GM21619 (cell line): Measurements from ENCODE around the gene NTMT1.

Source experiments
- ATAC-seq: cut with Tn5 transposase; IDR thresholded peaks from one replicate; pipeline ENCODE4 v1.9.1; 2021; ENCODE audit not compliant: unreplicated experiment

The NTMT1 gene

GRCh38 chr9:129596541-129597331 is 29.2 kb upstream of the NTMT1 start:
- ATAC-seq: no peak

DNA sequence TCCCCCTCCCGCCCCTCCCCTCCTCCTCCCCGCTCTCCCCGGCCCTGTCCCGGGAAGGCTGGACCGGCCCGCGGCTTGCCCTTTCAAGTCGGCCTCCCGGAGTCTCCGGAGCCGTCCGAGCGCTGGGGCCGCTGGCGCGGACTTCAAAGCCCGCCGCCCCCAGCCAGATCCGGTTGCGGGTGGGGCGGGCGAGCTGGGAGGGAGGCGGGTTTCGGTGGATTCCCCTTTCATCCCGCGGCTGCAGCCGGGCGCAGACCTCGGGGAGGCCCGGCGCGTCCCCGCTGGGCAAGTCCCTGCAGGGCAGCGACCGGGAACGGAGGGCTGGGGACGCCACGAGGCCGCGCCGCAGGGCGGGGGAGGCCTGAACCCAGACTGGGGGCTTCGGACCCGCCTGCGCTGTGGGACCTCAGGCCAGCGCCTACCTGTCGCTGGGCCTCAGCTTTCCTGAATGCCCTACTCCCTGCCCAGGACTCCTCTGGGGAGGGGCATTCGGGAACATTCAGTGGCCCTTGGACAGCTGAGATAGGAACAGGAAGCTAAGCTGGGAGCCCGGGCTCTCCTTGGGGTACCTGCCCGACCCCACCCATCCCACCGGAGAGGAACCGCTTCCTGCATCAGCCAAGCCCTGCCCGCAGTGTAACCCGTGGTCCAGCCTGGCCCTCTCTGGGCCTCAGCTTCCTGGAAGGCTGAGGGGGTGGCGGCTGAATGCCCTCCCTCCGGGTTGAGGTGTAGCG is 28.4 kb upstream of the NTMT1 start:
- no peak for ATAC-seq

DNA sequence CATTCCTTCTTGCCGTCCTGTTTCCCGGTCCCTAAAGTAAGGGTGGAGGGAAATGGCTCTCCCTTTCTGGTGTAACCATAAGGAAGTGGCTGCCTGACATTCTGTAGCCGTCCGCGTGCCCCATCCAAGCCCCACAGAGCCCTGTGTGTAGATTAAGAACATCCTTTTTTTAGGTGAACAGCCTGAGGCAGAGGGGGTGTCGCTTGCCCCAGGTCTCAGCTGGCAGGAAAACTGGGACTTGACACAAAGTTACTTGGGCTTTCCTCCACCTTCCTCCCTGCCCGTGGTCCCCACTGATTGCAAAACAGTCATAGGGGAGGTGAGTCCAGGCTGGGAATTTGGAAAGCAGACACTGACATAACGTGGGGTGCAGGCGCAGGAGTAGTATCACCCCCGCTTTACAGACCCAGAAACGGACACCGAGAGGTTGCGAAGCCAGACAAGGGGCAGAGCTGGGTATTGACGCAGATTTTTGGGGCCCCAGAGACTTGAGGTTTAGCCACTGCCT is 27.8 kb upstream of the NTMT1 start:
- ATAC-seq: no peak

GRCh38 chr9:129601082-129601674 is 24.8 kb upstream of the NTMT1 start:
- no peak for ATAC-seq

- no peak for ATAC-seq
These were observed 23.2 kb upstream of the NTMT1 start for GRCh38 chr9:129602598-129603415.

DNA sequence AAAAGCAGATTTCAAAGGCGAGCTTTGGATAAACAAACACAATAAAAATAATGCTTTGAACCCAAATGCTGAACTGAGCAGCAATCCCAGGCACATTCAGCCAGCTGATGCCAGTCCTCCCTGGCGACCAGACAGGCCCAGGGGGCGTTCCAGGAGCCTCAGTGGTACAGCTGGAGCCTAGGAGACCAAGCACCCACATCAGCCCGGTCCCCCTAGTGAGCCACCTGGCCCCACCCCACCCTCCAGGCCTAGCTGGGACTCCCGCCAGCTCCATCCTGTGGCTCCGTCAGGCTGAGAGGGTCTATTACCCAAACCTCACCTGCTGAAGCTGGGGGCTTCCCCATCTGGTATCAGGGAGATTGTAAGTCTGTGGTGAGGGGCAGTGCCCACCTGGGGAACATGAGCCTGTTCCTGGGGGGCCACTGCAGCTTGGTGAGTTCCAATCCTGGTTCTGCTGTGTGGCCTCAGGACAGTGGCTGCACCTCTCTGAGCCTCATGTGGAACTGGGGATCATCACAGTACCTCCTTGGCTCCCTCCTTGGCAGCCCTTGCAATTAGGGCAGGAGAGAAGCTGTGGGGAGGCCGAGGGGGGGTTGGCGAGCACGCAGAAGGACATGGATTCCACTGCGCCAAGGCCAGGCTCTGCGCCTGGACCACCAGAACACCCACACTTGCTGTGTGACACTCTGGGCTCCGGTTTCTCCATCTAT is 21.8 kb upstream of the NTMT1 start:
- ATAC-seq: no peak

DNA sequence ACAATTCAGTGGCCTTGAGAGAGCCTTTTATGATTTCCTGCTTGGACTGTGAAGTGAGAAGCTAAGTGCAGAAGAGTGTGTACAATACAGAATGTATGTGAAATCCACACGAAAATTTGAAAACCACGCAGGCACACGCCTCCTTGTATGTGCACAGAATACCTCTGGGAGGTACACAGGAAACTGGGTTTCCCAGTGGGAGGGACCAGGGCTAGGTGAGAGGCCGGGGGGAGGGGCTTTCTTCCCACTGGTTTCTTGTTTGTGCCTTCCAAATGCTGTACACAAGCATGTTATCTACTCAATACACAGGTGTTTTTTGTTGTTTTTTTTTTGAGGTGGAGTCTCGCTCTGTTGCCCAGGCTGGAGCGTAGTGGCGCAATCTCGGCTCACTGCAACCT is 21.2 kb upstream of the NTMT1 start:
- ATAC-seq: no peak

- ATAC-seq: no peak
These were observed 19.6 kb upstream of the NTMT1 start for GRCh38 chr9:129606161-129607026.

DNA sequence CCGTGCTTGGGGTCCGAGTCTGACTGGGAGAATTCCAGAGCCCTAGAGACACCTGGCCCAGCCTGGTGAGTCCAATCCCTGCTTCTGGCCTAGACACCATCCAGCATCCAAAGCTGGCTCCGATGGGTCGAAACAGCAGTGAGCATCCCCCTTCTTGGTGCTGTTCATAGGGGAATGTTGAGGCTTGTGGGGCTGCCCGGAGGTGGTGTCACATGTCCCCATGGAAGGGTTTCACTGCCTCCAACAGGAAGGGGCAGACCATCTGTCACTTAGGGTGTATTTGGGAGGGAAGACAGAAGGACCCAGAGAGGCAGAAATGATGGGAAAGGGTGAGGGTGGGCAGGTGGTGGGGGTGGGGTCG is 19.0 kb upstream of the NTMT1 start:
- no peak for ATAC-seq

GRCh38 chr9:129608561-129609481 is 17.1 kb upstream of the NTMT1 start:
- ATAC-seq: no peak

DNA sequence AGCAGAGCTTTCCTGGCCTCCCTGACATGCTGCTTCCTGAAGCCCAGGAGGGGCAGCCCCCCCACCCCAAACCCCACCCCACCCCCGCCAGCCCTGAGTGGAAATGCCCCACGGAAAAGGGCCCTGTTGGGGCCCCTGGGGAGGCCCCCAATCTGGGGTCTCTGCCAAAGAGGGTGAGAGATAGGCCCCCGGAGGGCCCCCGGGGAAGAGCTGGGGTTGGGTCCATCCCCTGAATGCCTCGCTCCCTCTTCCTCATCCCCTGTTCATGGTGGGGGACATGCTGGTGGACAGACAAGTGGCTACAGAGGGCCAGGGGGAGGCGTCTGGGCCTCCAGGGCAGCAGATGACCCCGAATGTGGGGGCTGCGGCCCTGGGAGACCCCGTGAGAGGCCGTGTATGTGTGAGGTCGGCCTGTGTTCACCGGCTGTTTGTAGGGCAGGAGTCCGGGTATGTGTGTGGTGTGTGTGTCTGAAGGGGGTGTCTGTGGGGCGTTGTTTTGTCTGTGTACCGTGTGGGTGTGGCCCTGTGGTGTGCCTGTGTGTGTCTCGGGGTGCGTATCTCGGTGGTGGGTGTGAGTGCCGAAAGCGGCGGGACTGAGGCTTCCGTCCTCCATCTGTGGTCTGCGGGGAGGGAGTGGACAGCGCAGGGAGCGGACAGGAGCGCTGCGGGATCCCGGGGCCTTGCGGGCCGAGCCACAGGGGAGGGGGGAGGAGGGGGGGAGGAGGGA is 16.3 kb upstream of the NTMT1 start:
- ATAC-seq: no peak

DNA sequence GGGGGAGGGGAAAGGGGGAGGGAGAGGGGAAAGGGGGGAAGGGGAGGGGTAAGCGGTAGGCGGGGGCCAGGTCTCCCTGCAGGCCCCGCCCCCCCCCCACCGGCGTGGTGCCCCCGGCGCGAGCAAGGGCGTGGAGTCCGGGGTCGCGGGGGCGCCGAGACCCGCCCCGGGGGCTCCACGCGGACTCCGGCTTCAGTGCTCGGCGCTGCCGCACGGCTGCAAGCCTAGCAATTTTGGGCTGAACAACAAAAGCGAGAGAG is 15.8 kb upstream of the NTMT1 start:
- no peak for ATAC-seq

GRCh38 chr9:129610473-129611306 is 15.3 kb upstream of the NTMT1 start:
- peak; percentile 50 for ATAC-seq

DNA sequence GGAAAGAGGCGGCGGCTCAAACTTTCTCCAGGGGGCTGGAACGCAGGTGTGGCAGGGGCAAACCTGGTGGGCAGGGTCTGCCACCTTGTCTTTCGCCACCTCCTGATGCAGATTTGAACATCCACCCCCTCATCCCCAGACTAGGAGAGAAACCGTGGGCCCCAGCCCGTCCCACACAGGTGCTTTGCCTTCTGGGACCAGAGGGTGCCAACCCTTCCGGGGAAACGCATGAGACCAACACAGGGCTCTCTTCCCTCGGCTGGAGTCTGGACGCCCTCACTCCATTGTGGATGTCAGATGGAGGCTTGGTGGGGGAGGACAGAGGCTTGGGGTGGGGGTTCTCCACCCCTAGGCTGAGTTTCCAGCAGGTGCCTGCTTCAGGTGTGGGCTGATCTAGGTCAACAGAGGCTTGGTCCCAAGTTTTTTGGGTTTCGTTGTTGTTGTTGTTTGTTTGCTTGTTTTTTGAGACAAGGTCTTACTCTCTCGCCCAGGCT is 14.6 kb upstream of the NTMT1 start:
- ATAC-seq: no peak

- ATAC-seq: no peak
These were observed 13.8 kb upstream of the NTMT1 start for GRCh38 chr9:129612123-129612522.

DNA sequence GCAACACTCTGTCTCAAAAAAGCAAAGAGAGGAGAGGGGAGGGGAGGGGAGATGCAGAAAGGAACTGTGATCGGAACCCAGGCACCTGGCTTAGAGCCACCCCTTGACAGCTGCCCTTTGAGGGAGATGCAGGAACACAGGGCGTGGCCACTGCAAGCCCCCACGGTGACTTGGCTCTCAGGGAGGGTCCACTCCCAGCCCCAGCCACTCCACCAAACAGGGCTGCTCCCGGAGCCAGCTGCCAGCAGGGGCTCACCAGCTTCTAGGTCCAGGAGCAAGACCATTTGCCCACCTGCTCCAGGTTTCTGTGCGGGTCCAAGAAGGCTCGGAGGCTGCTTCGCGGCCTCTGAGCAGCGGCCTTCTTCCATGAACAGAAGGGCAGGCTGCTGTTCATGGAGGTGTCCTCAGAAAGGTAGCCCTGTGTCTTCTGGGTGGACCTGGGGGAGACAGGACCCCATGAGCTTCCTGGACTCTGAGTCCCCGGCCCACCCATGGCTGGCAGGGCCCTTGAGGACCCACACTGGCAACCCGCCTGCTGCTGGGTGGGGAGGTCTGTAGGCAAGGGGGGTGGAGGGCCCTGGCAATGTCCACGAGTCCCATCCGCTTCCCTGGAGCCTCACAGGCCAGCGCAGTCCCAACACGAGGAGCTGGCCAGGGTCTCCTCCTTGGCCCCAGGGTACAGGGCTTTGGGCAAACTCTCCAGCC is 13.0 kb upstream of the NTMT1 start:
- ATAC-seq: no peak
